Mesenchymal stem cell (in vitro differentiated cells and primary cell): ENCODE data around the gene KCTD19.
"Not testable (repeated sequence)": the region's sequence is repeated elsewhere in the genome, so short reads cannot be mapped to it uniquely, and the experiment has no call there.

Experiments used
- DNase-seq: peaks from one replicate; pipeline ENCODE4 v3.0.0-alpha.2; 2013
- H2AFZ ChIP-seq: one replicate; pipeline ENCODE4 v1.6.1; 2013; ENCODE audit warnings: low read depth, mild to moderate bottlenecking, control low read depth, inconsistent platforms, low read length, moderate library complexity
- H2AK5ac ChIP-seq: 2 replicates; pipeline ENCODE4 v1.6.1; 2013; ENCODE audit warnings: low read length, moderate library complexity, mild to moderate bottlenecking, inconsistent platforms; ENCODE audit not compliant: severe bottlenecking
- H2BK120ac ChIP-seq: one replicate; pipeline ENCODE4 v1.6.1; 2013; ENCODE audit warnings: low read depth, mild to moderate bottlenecking, inconsistent platforms, low read length, moderate library complexity
- H2BK12ac ChIP-seq, 2 experiments: one replicate each; pipeline ENCODE4 v1.6.1; 2013; ENCODE audit warnings: inconsistent platforms in 2 of 2, low read length in 2 of 2, mild to moderate bottlenecking in 2 of 2, moderate library complexity in 2 of 2, control low read depth in 1 of 2
- H2BK15ac ChIP-seq: one replicate; pipeline ENCODE4 v1.6.1; 2013; ENCODE audit warnings: mild to moderate bottlenecking, low read depth, inconsistent platforms; ENCODE audit not compliant: poor library complexity, severe bottlenecking
- H2BK5ac ChIP-seq: 2 replicates; pipeline ENCODE4 v1.6.1; 2013; ENCODE audit warnings: low read depth, mild to moderate bottlenecking, low read length, control low read depth, inconsistent platforms; ENCODE audit not compliant: poor library complexity, severe bottlenecking
- H3K14ac ChIP-seq, 2 experiments: one replicate each; pipeline ENCODE4 v1.6.1; 2013; ENCODE audit warnings: inconsistent platforms in 2 of 2, low read length in 2 of 2, control low read depth in 1 of 2, mild to moderate bottlenecking in 1 of 2, moderate library complexity in 1 of 2
- H3K18ac ChIP-seq, 2 experiments: one replicate each; pipeline ENCODE4 v1.6.1; 2013; ENCODE audit warnings: inconsistent platforms in 2 of 2, low read length in 2 of 2, control low read depth in 1 of 2, low read depth in 1 of 2, mild to moderate bottlenecking in 1 of 2
- H3K23ac ChIP-seq, 2 experiments: one replicate each; pipeline ENCODE4 v1.6.1; 2013; ENCODE audit warnings: inconsistent platforms in 2 of 2, low read length in 2 of 2, mild to moderate bottlenecking in 2 of 2, moderate library complexity in 2 of 2, control low read depth in 1 of 2
- H3K27ac ChIP-seq: 2 replicates; pipeline ENCODE4 v1.5.1; 2013; ENCODE audit warnings: mild to moderate bottlenecking, moderate library complexity, low read length, control low read depth, inconsistent platforms; ENCODE audit not compliant: poor library complexity, severe bottlenecking
- H3K27me3 ChIP-seq, 2 experiments: 2 replicates each; pipeline versions ENCODE4 v1.6.1 to v1.7.0; 2013; ENCODE audit warnings: low read length in 2 of 2, mild to moderate bottlenecking in 2 of 2, moderate library complexity in 2 of 2, control low read depth in 1 of 2, inconsistent platforms in 1 of 2; ENCODE audit not compliant: control insufficient read depth in 1 of 2, insufficient read depth in 1 of 2
- H3K36me3 ChIP-seq, 2 experiments: 2 replicates each; pipeline versions ENCODE4 v1.6.1 to v1.7.0; 2013; ENCODE audit warnings: low read length in 2 of 2, control low read depth in 1 of 2, inconsistent platforms in 1 of 2, low read depth in 1 of 2, mild to moderate bottlenecking in 1 of 2; ENCODE audit not compliant: insufficient read depth in 2 of 2, control insufficient read depth in 1 of 2
- H3K4ac ChIP-seq, 2 experiments: one replicate each; pipeline ENCODE4 v1.6.1; 2013; ENCODE audit warnings: inconsistent platforms in 2 of 2, low read length in 2 of 2, mild to moderate bottlenecking in 2 of 2, moderate library complexity in 2 of 2, control low read depth in 1 of 2, low read depth in 1 of 2
- H3K4me1 ChIP-seq: 2 replicates; pipeline ENCODE4 v1.6.1; 2013; ENCODE audit warnings: low read depth, low read length, control low read depth; ENCODE audit not compliant: control insufficient read depth, insufficient read depth
- H3K4me2 ChIP-seq: 2 replicates; pipeline ENCODE4 v1.6.1; 2013; ENCODE audit warnings: low read length, mild to moderate bottlenecking, inconsistent platforms; ENCODE audit not compliant: poor library complexity, severe bottlenecking
- H3K4me3 ChIP-seq, 2 experiments: 2 replicates each; pipeline versions ENCODE4 v1.5.1 to v1.7.0; 2013; ENCODE audit warnings: low read length in 2 of 2, mild to moderate bottlenecking in 2 of 2, control low read depth in 1 of 2, low read depth in 1 of 2; ENCODE audit not compliant: insufficient read depth in 1 of 2
- H3K79me1 ChIP-seq: replicated peaks from 2 replicates; pipeline ENCODE4 v1.6.1; 2013; ENCODE audit warnings: mild to moderate bottlenecking, control low read depth, low read length, inconsistent platforms; ENCODE audit not compliant: poor library complexity, severe bottlenecking
- H3K9ac ChIP-seq: 2 replicates; pipeline ENCODE4 v1.7.0; 2013; ENCODE audit warnings: mild to moderate bottlenecking, low read length, moderate library complexity
- H3K9me3 ChIP-seq: 2 replicates; pipeline ENCODE4 v1.7.0; 2013; ENCODE audit warnings: mild to moderate bottlenecking, low read length; ENCODE audit not compliant: control insufficient read depth
- H4K8ac ChIP-seq: one replicate; pipeline ENCODE4 v1.6.1; 2013; ENCODE audit warnings: inconsistent platforms, mild to moderate bottlenecking, low read length, moderate library complexity
- H4K91ac ChIP-seq: one replicate; pipeline ENCODE4 v1.6.1; 2013; ENCODE audit warnings: mild to moderate bottlenecking, low read length, inconsistent platforms
- WGBS: methylation state at CpG from one replicate; pipeline ENCODE4 v1.1.7; 2013; ENCODE audit warnings: mixed read lengths; 5-methylcytosine and 5-hydroxymethylcytosine counted together

Gene KCTD19

GRCh38 chr16:67356396-67356795 is 29.9 kb upstream of the KCTD19 start:
- Histone ChIP-seq H3K4me3 (no peak overlapping the region), H3K27ac (no peak overlapping the region), H3K36me3 (no peaks in the 10 kb centered on the region), H3K23ac (no peak overlapping the region), H2BK12ac (no peak overlapping the region), H2AK5ac (no peak overlapping the region), H4K8ac (no peak overlapping the region), H3K4me1 (no peaks in the 10 kb centered on the region), H2AFZ (no peak overlapping the region), H3K4me2 (no peak overlapping the region), H3K79me1 (no peaks in the 10 kb centered on the region), H3K14ac (no peak overlapping the region), H3K18ac (no peak overlapping the region), H2BK15ac (no peak overlapping the region), H3K4ac (no peak overlapping the region), H3K27me3 (peaks cover 8 to 40% of the 10 kb centered on the region in 2 experiments), H2BK120ac (no peak overlapping the region), H2BK5ac (no peak overlapping the region), H3K9me3 (peaks cover 5% of the 10 kb centered on the region), H3K9ac (no peak overlapping the region), H4K91ac (no peak overlapping the region)
- DNase-seq = no peak
- WGBS = 67% methylated on average over 3 of the region's 3 CpGs

GRCh38 chr16:67352463-67352862 is 25.9 kb upstream of the KCTD19 start:
- H4K8ac ChIP-seq, DNase-seq, H2BK12ac ChIP-seq, H2AK5ac ChIP-seq, H3K9ac ChIP-seq, H4K91ac ChIP-seq, H3K4me3 ChIP-seq, H3K18ac ChIP-seq, H2BK5ac ChIP-seq, H2BK120ac ChIP-seq, H2AFZ ChIP-seq, H3K4me1 ChIP-seq, H3K9me3 ChIP-seq, H2BK15ac ChIP-seq, H3K27ac ChIP-seq, H3K23ac ChIP-seq, H3K79me1 ChIP-seq, H3K4me2 ChIP-seq, H3K14ac ChIP-seq, H3K4ac ChIP-seq, H3K36me3 ChIP-seq: not testable (repeated sequence)
- H3K27me3 ChIP-seq = peaks cover 8 to 24% of the 10 kb centered on the region in 2 experiments
- 100% methylated on average over 1 of the region's 3 CpGs for WGBS

GRCh38 chr16:67350324-67350723 is 23.8 kb upstream of the KCTD19 start:
- H3K79me1 ChIP-seq = no peaks in the 10 kb centered on the region
- no CpG with 5 or more reads among the region's 1 CpG for WGBS
- no peaks in the 10 kb centered on the region for H3K36me3 ChIP-seq
- peaks cover 5% of the 10 kb centered on the region for H3K9me3 ChIP-seq
- peaks cover 8 to 17% of the 10 kb centered on the region in 2 experiments for H3K27me3 ChIP-seq
- no peaks in the 10 kb centered on the region for H3K4me1 ChIP-seq
- no peak overlapping the region for H2BK15ac ChIP-seq
- no peak overlapping the region for H3K14ac ChIP-seq
- no peak overlapping the region for H2BK5ac ChIP-seq
- no peak overlapping the region for H2AFZ ChIP-seq
- no peak overlapping the region for H3K23ac ChIP-seq
- no peak overlapping the region for H3K9ac ChIP-seq
- H3K18ac ChIP-seq = no peak overlapping the region
- DNase-seq = no peak
- H4K91ac ChIP-seq = no peak overlapping the region
- H4K8ac ChIP-seq = no peak overlapping the region
- no peak overlapping the region for H3K27ac ChIP-seq
- no peak overlapping the region for H2BK120ac ChIP-seq
- no peak overlapping the region for H3K4ac ChIP-seq
- no peak overlapping the region for H3K4me2 ChIP-seq
- H2BK12ac ChIP-seq = no peak overlapping the region
- H3K4me3 ChIP-seq = no peak overlapping the region
- no peak overlapping the region for H2AK5ac ChIP-seq

- H2AFZ ChIP-seq = no peak overlapping the region
- DNase-seq = peak; percentile 49
- H2BK12ac ChIP-seq = no peak overlapping the region
- no peak overlapping the region for H3K23ac ChIP-seq
- no peak overlapping the region for H2BK15ac ChIP-seq
- no peak overlapping the region for H2BK5ac ChIP-seq
- H3K9me3 ChIP-seq = no peaks in the 10 kb centered on the region
- H3K27me3 ChIP-seq = peaks cover 3 to 10% of the 10 kb centered on the region in 2 experiments
- no peak overlapping the region for H3K14ac ChIP-seq
- no peak overlapping the region for H2BK120ac ChIP-seq
- no peak overlapping the region for H4K91ac ChIP-seq
- no peak overlapping the region for H3K9ac ChIP-seq
- H3K4me1 ChIP-seq = no peaks in the 10 kb centered on the region
- no peak overlapping the region for H4K8ac ChIP-seq
- no peak overlapping the region for H3K4me3 ChIP-seq
- no peak overlapping the region for H3K4me2 ChIP-seq
- H3K18ac ChIP-seq = no peak overlapping the region
- no peaks in the 10 kb centered on the region for H3K79me1 ChIP-seq
- H3K27ac ChIP-seq = no peak overlapping the region
- no peak overlapping the region for H3K4ac ChIP-seq
- H3K36me3 ChIP-seq = no peaks in the 10 kb centered on the region
- no peak overlapping the region for H2AK5ac ChIP-seq
Observed at GRCh38 chr16:67349172-67349571, 22.6 kb upstream of the KCTD19 start.
